ENCODE results near the gene ATRNL1.

GRCh38 chr10:115903845-115904244, 810.7 kb downstream of the ATRNL1 start:
- no peak for TF ChIP-seq YY1 (IDR thresholded peaks at IDR 0.05; ENCODE audit: insufficient read depth, insufficient read length)
- no peak for TF ChIP-seq ZNF274 (IDR thresholded peaks at IDR 0.05; ENCODE audit: low read depth, low read length)
- TF ChIP-seq SUZ12 (IDR thresholded peaks at IDR 0.05; ENCODE audit: extremely low read depth, insufficient read depth, insufficient read length): no peak

All from NT2/D1 (cell line).